ENCODE measurements around the gene PLA2G4E. TPM values are rescaled to one million over a fixed set of nuclear protein-coding genes. Genes with fewer than 3 reads are reported as not detected.
A peak's percentile ranks its signal among the peaks of the same experiment; 100 is the strongest.

The PLA2G4E gene
- total and polyA plus RNA-seq, 2 donors = 0.05 to 0.62 TPM

DNA sequence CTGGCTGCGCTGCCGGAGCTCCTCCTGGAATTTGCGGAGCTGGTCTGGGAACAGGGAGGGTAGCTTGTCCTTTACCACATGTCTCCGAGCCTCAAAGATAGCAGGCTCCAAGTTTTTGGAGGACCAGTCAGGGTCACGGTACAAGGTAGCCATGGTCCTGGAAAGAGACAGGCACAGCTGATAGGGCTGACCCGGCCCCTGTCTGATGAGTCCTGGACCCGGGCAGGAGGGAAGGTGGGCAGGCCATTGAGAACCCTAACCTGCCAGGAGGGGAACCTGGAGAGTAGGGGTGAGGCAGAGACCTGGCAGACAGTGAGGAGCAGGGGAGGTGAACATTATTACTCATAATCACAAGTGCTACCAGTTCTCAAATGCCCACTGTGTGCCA is 28.0 kb downstream of the PLA2G4E start:
- no peak for DNase-seq (ENCODE audit: low read depth in 6 of 9, low spot score in 9 of 9)
- H3K9me3 ChIP-seq (ENCODE audit: control insufficient read depth in 2 of 2, insufficient read depth in 1 of 2, low read length in 1 of 2) = no peaks in the 10 kb centered on the region
- H3K4me1 ChIP-seq (ENCODE audit: control insufficient read depth in 2 of 2, insufficient read depth in 2 of 2, low read length in 2 of 2) = no peaks in the 10 kb centered on the region

GRCh38 chr15:41992151-41992802 is 28.6 kb downstream of the PLA2G4E start:
- WGBS = 98% methylated on average over 18 of the region's 18 CpGs
- Histone ChIP-seq H3K27me3 (ENCODE audit: control insufficient read depth in 2 of 2, insufficient read depth in 1 of 2, low read length in 1 of 2) (no peaks in the 10 kb centered on the region), H3K4me1 (ENCODE audit: control insufficient read depth in 2 of 2, insufficient read depth in 2 of 2, low read length in 2 of 2) (no peaks in the 10 kb centered on the region), H3K4me3 (ENCODE audit: low read length in 2 of 2) (no peak overlapping the region), H3K9me3 (ENCODE audit: control insufficient read depth in 2 of 2, insufficient read depth in 1 of 2, low read length in 1 of 2) (no peaks in the 10 kb centered on the region), H3K36me3 (ENCODE audit: control insufficient read depth in 2 of 2, insufficient read depth in 2 of 2, low read length in 1 of 2) (no peaks in the 10 kb centered on the region), H3K27ac (ENCODE audit: low read depth in 1 of 2, low read length in 1 of 2) (no peak overlapping the region)
- no peak for DNase-seq (ENCODE audit: low read depth in 6 of 9, low spot score in 9 of 9)

More for the DNA sequence above, 28.0 kb downstream of the PLA2G4E start:
- Histone ChIP-seq H3K4me3 (ENCODE audit: low read length in 2 of 2) (no peak overlapping the region), H3K36me3 (ENCODE audit: control insufficient read depth in 2 of 2, insufficient read depth in 2 of 2, low read length in 1 of 2) (no peaks in the 10 kb centered on the region), H3K27ac (ENCODE audit: low read depth in 1 of 2, low read length in 1 of 2) (no peak overlapping the region), H3K27me3 (ENCODE audit: control insufficient read depth in 2 of 2, insufficient read depth in 1 of 2, low read length in 1 of 2) (no peaks in the 10 kb centered on the region)
- 97% methylated on average over 7 of the region's 7 CpGs for WGBS

DNA sequence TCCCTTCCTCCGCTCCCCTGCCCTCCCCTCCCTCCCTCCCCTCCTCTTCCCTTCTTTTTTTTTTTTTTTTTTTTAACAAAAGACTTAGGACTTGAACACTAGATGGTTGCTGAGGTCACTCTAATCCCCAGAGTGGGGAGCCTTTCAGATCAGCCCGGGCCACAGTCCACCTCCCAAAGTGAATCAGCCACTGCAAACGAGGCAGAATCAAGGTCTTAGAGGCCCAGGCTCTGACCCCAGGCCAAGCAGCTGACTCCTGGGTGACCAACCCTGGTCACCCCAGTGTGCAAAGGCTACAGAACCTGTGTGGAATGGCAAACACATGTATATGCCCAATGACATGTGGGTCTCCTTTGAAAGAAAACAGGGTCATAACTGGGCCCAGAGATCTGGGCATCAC is 30.2 kb downstream of the PLA2G4E start:
- DNase-seq (ENCODE audit: low read depth in 6 of 9, low spot score in 9 of 9) = no peak
- Histone ChIP-seq H3K36me3 (ENCODE audit: control insufficient read depth in 2 of 2, insufficient read depth in 2 of 2, low read length in 1 of 2) (no peaks in the 10 kb centered on the region), H3K9me3 (ENCODE audit: control insufficient read depth in 2 of 2, insufficient read depth in 1 of 2, low read length in 1 of 2) (no peaks in the 10 kb centered on the region), H3K4me1 (ENCODE audit: control insufficient read depth in 2 of 2, insufficient read depth in 2 of 2, low read length in 2 of 2) (no peaks in the 10 kb centered on the region), H3K27ac (ENCODE audit: low read depth in 1 of 2, low read length in 1 of 2) (no peak overlapping the region), H3K27me3 (ENCODE audit: control insufficient read depth in 2 of 2, insufficient read depth in 1 of 2, low read length in 1 of 2) (no peaks in the 10 kb centered on the region), H3K4me3 (ENCODE audit: low read length in 2 of 2) (no peak overlapping the region)
- 92% methylated on average over 3 of the region's 3 CpGs for WGBS

DNA sequence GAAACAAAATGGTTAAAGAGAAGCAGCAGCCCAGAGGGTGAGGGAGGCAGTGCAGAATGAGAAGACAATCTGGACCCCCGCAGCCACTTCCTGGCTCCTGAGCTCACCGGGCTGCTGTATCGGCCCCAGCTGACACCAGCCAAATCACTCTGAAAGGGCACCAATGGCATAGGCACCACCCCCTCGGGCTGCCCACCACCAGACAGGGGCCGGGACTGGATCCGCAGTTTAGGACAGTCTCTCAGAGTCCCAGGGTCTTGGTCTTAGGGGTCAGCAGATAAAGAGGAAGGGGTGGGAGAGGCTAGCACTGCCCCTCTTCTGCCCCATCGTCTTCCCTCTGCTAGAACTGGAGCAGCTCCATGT is 30.6 kb downstream of the PLA2G4E start:
- DNase-seq (ENCODE audit: low read depth in 6 of 9, low spot score in 9 of 9) = no peak
- Histone ChIP-seq H3K9me3 (ENCODE audit: control insufficient read depth in 2 of 2, insufficient read depth in 1 of 2, low read length in 1 of 2) (no peaks in the 10 kb centered on the region), H3K36me3 (ENCODE audit: control insufficient read depth in 2 of 2, insufficient read depth in 2 of 2, low read length in 1 of 2) (no peaks in the 10 kb centered on the region), H3K4me3 (ENCODE audit: low read length in 2 of 2) (no peak overlapping the region), H3K27me3 (ENCODE audit: control insufficient read depth in 2 of 2, insufficient read depth in 1 of 2, low read length in 1 of 2) (no peaks in the 10 kb centered on the region), H3K27ac (ENCODE audit: low read depth in 1 of 2, low read length in 1 of 2) (no peak overlapping the region), H3K4me1 (ENCODE audit: control insufficient read depth in 2 of 2, insufficient read depth in 2 of 2, low read length in 2 of 2) (no peaks in the 10 kb centered on the region)
- WGBS = 54% methylated on average over 7 of the region's 7 CpGs

DNA sequence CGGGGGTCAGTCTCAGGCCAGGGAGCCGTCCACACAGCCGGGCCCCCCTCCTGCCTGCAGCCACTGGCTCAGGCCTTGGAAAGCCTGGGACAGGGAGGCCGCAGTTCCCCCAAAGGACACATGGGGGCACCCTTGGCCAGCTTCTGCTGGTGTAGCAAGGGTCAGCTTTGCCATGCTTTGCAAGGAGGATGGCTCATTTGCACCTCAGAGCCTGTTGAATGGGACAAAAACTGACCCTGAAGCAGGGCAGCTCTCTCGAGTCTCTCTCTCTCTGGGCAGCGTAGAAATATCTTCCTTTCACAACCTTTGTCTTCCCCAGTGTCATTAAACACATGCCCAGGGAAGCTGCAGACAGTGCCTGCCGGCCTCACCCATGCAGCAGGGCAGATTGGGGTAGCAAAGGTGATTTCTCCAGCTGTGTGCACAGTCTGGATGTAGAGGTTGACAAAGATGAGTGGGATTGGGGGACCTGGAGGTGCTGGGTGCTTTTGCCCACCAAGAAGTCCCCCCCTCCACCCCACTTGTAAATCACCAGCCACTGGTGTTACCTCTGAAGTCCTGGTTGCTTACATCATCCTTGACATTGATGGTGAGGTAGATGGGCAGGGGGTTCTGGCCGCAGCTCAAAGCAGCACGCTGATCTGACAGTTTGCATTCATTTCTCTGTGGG is 31.1 kb downstream of the PLA2G4E start:
- Histone ChIP-seq H3K4me3 (ENCODE audit: low read length in 2 of 2) (no peak overlapping the region), H3K27ac (ENCODE audit: low read depth in 1 of 2, low read length in 1 of 2) (no peak overlapping the region), H3K9me3 (ENCODE audit: control insufficient read depth in 2 of 2, insufficient read depth in 1 of 2, low read length in 1 of 2) (no peaks in the 10 kb centered on the region), H3K36me3 (ENCODE audit: control insufficient read depth in 2 of 2, insufficient read depth in 2 of 2, low read length in 1 of 2) (no peaks in the 10 kb centered on the region), H3K27me3 (ENCODE audit: control insufficient read depth in 2 of 2, insufficient read depth in 1 of 2, low read length in 1 of 2) (no peaks in the 10 kb centered on the region), H3K4me1 (ENCODE audit: control insufficient read depth in 2 of 2, insufficient read depth in 2 of 2, low read length in 2 of 2) (no peaks in the 10 kb centered on the region)
- DNase-seq (ENCODE audit: low read depth in 6 of 9, low spot score in 9 of 9) = peak in 8 of 9 donors; percentile 39 to 84 (median 56)
- WGBS = 28% methylated on average over 9 of the region's 9 CpGs

GRCh38 chr15:41988896-41989572 is 31.8 kb downstream of the PLA2G4E start:
- no peaks in the 10 kb centered on the region for H3K9me3 ChIP-seq (ENCODE audit: control insufficient read depth in 2 of 2, insufficient read depth in 1 of 2, low read length in 1 of 2)
- no peak overlapping the region for H3K27ac ChIP-seq (ENCODE audit: low read depth in 1 of 2, low read length in 1 of 2)
- DNase-seq (ENCODE audit: low read depth in 6 of 9, low spot score in 9 of 9) = no peak
- 83% methylated on average over 21 of the region's 21 CpGs for WGBS
- no peaks in the 10 kb centered on the region for H3K36me3 ChIP-seq (ENCODE audit: control insufficient read depth in 2 of 2, insufficient read depth in 2 of 2, low read length in 1 of 2)
- no peaks in the 10 kb centered on the region for H3K27me3 ChIP-seq (ENCODE audit: control insufficient read depth in 2 of 2, insufficient read depth in 1 of 2, low read length in 1 of 2)
- H3K4me3 ChIP-seq (ENCODE audit: low read length in 2 of 2) = no peak overlapping the region
- H3K4me1 ChIP-seq (ENCODE audit: control insufficient read depth in 2 of 2, insufficient read depth in 2 of 2, low read length in 2 of 2) = no peaks in the 10 kb centered on the region

GRCh38 chr15:41987925-41988275 is 32.9 kb downstream of the PLA2G4E start:
- Histone ChIP-seq H3K4me3 (ENCODE audit: low read length in 2 of 2) (no peak overlapping the region), H3K9me3 (ENCODE audit: control insufficient read depth in 2 of 2, insufficient read depth in 1 of 2, low read length in 1 of 2) (no peaks in the 10 kb centered on the region), H3K27me3 (ENCODE audit: control insufficient read depth in 2 of 2, insufficient read depth in 1 of 2, low read length in 1 of 2) (no peaks in the 10 kb centered on the region), H3K4me1 (ENCODE audit: control insufficient read depth in 2 of 2, insufficient read depth in 2 of 2, low read length in 2 of 2) (no peaks in the 10 kb centered on the region), H3K36me3 (ENCODE audit: control insufficient read depth in 2 of 2, insufficient read depth in 2 of 2, low read length in 1 of 2) (no peaks in the 10 kb centered on the region), H3K27ac (ENCODE audit: low read depth in 1 of 2, low read length in 1 of 2) (no peak overlapping the region)
- 97% methylated on average over 11 of the region's 11 CpGs for WGBS
- no peak for DNase-seq (ENCODE audit: low read depth in 6 of 9, low spot score in 9 of 9)

- H3K27me3 ChIP-seq (ENCODE audit: control insufficient read depth in 2 of 2, insufficient read depth in 1 of 2, low read length in 1 of 2) = no peaks in the 10 kb centered on the region
- no peak overlapping the region for H3K4me3 ChIP-seq (ENCODE audit: low read length in 2 of 2)
- H3K36me3 ChIP-seq (ENCODE audit: control insufficient read depth in 2 of 2, insufficient read depth in 2 of 2, low read length in 1 of 2) = no peaks in the 10 kb centered on the region
- no peak overlapping the region for H3K27ac ChIP-seq (ENCODE audit: low read depth in 1 of 2, low read length in 1 of 2)
- DNase-seq (ENCODE audit: low read depth in 6 of 9, low spot score in 9 of 9) = no peak
- no peaks in the 10 kb centered on the region for H3K4me1 ChIP-seq (ENCODE audit: control insufficient read depth in 2 of 2, insufficient read depth in 2 of 2, low read length in 2 of 2)
- no peaks in the 10 kb centered on the region for H3K9me3 ChIP-seq (ENCODE audit: control insufficient read depth in 2 of 2, insufficient read depth in 1 of 2, low read length in 1 of 2)
- WGBS = 93% methylated on average over 17 of the region's 17 CpGs
These were observed 33.5 kb downstream of the PLA2G4E start for GRCh38 chr15:41987246-41987924.

Measured in thymus (tissue), 11 donors.